Naive thymus-derived CD4-positive, alpha-beta T cell (primary cell): ENCODE measurements around the gene TMEM88. TPM values are rescaled to one million over a fixed set of nuclear protein-coding genes. Genes with fewer than 3 reads are reported as not detected.

Experiments used
- ATAC-seq: fragments of 150-1000 bp; cut with Tn5 transposase; 2 replicates; pipeline ENCODE4 v1.10.0; 2021; ENCODE audit warnings: mild to moderate bottlenecking, moderate library complexity
- CTCF ChIA-PET: fragments of 350-600 bp; sonication (Branson Sonifier 250); formaldehyde crosslinking; loops from one replicate; lab custom pipeline; 2021; ENCODE audit warnings: antibody characterized with exemption; lab: Charles Lee
- POLR2A ChIA-PET: fragments of 350-600 bp; sonication (Branson Sonifier 250); formaldehyde crosslinking; loops from one replicate; lab custom pipeline; 2021; ENCODE audit warnings: antibody characterized with exemption, inconsistent platforms; lab: Charles Lee
- DNase-seq, 9 donors: peaks; one replicate each; pipeline versions ENCODE4 v3.0.0 to v3.0.0-alpha.2; 2020 to 2022; ENCODE audit warnings: mixed read lengths in 1 of 9
- H3K27ac ChIP-seq: one replicate; pipeline ENCODE4 v1.7.0; 2013; ENCODE audit warnings: mild to moderate bottlenecking, low read depth, low read length, moderate library complexity
- H3K27me3 ChIP-seq, 2 donors: one replicate each; pipeline ENCODE4 v1.7.0; 2013; ENCODE audit warnings: low read length in 2 of 2, mild to moderate bottlenecking in 2 of 2, moderate library complexity in 2 of 2; ENCODE audit not compliant: control insufficient read depth in 2 of 2, insufficient read depth in 2 of 2
- H3K36me3 ChIP-seq, 3 experiments: 1 replicate in 2 of 3; 2 replicates in 1 of 3; pipeline ENCODE4 v1.7.0; 2013; ENCODE audit warnings: low read length in 3 of 3, mild to moderate bottlenecking in 3 of 3, moderate library complexity in 1 of 3; ENCODE audit not compliant: insufficient read depth in 3 of 3, control insufficient read depth in 2 of 3
- H3K4me1 ChIP-seq, 2 donors: one replicate each; pipeline ENCODE4 v1.7.0; 2013; ENCODE audit warnings: low read length in 2 of 2, mild to moderate bottlenecking in 2 of 2, moderate library complexity in 1 of 2; ENCODE audit not compliant: control insufficient read depth in 2 of 2, insufficient read depth in 2 of 2
- H3K4me3 ChIP-seq: 2 replicates; pipeline ENCODE4 v1.7.0; 2013; ENCODE audit warnings: mild to moderate bottlenecking, low read length
- H3K9me3 ChIP-seq, 3 experiments: 1 replicate in 2 of 3; 2 replicates in 1 of 3; pipeline ENCODE4 v1.7.0; 2013; ENCODE audit warnings: low read length in 3 of 3; ENCODE audit not compliant: control insufficient read depth in 2 of 3
- H3K27ac Mint-ChIP-seq, 9 donors: one replicate each; pipeline ENCODE4 v1.8.0; 2020 to 2022; ENCODE audit warnings: mixed read lengths in 9 of 9, mild to moderate bottlenecking in 8 of 9, moderate library complexity in 5 of 9, inconsistent platforms in 2 of 9
- H3K27me3 Mint-ChIP-seq, 5 donors: one replicate each; pipeline ENCODE4 v1.8.0; 2021 to 2022; ENCODE audit warnings: mixed read lengths in 5 of 5, mild to moderate bottlenecking in 1 of 5
- H3K36me3 Mint-ChIP-seq, 5 donors: one replicate each; pipeline ENCODE4 v1.8.0; 2020 to 2022; ENCODE audit warnings: mixed read lengths in 5 of 5, mild to moderate bottlenecking in 3 of 5, inconsistent platforms in 1 of 5
- H3K4me1 Mint-ChIP-seq, 7 donors: one replicate each; pipeline ENCODE4 v1.8.0; 2020 to 2022; ENCODE audit warnings: mixed read lengths in 7 of 7, mild to moderate bottlenecking in 3 of 7, inconsistent platforms in 1 of 7
- H3K4me3 Mint-ChIP-seq, 10 donors: one replicate each; pipeline ENCODE4 v1.8.0; 2020 to 2022; ENCODE audit warnings: mild to moderate bottlenecking in 10 of 10, mixed read lengths in 10 of 10, moderate library complexity in 6 of 10, inconsistent platforms in 2 of 10
- H3K9me3 Mint-ChIP-seq, 11 donors: one replicate each; pipeline ENCODE4 v1.8.0; 2020 to 2022; ENCODE audit warnings: mixed read lengths in 11 of 11, mild to moderate bottlenecking in 4 of 11, inconsistent platforms in 1 of 11, moderate library complexity in 1 of 11
- intact Hi-C, 2 donors: fragments of 100-400 bp; cut with micrococcal nuclease; formaldehyde crosslinking; loops; one replicate each; pipeline ENCODE4 v1.15.1; 2023
- polyA plus RNA-seq, 2 donors: library from polyadenylated mRNA; unstranded; fragments of 300-500 nt; fragmentation: Illumina TruSeq; gene quantifications; one replicate each; pipeline ENCODE4 v1.2.3, GENCODE V29; 2021
- total RNA-seq, 6 experiments: library from RNA in 5 of 6; stranded (reverse) in 5 of 6; gene quantifications; 1 replicate in 5 of 6; 2 replicates in 1 of 6; pipeline ENCODE4 v1.2.3 and lab custom pipeline; 2021 to 2026

TMEM88 gene
- total and polyA plus RNA-seq, 7 experiments from 2014 or later, result 0.70 to 32.7 (median 11.6) TPM; not detected in 2

DNA sequence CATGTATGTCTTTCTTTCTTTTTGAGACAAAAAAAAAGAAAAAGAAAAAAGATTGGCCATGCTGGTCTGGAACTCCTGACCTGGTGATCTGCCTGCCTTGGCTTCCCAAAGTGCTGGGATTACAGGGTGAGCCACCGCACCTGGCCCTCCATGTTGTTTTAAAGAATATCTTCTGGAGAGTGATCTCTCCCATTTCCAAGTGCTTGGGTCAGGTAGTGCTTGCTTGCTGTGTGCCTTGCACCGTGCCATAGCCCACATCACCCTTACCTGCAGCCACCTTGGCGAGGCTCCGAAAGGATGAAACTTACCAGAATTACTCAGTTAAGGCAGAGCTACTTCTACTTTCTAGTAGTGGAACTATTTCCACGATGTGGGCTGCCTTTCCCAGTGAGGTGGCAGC, 39.9 kb upstream of the TMEM88 start:
- Mint-ChIP-seq H3K27me3 (peaks cover 0 to 4% (median 0%) of the 10 kb centered on the region in 5 donors), H3K9me3 (no peaks in the 10 kb centered on the region), H3K36me3 (no peaks in the 10 kb centered on the region), H3K27ac (no peak overlapping the region), H3K4me1 (peaks cover 0 to 10% (median 8%) of the 10 kb centered on the region in 7 donors), H3K4me3 (no peak overlapping the region)
- ChIA-PET POLR2A (no interaction called here), CTCF (no interaction called here)
- no peak overlapping the region for H3K27ac ChIP-seq
- ATAC-seq (no peak), DNase-seq (no peak)
- intact Hi-C loops, result no loop called here
- H3K9me3 ChIP-seq, result no peaks in the 10 kb centered on the region
- H3K4me1 ChIP-seq, result peaks cover 0 to 4% of the 10 kb centered on the region in 2 donors
- no peak overlapping the region for H3K4me3 ChIP-seq
- no peaks in the 10 kb centered on the region for H3K36me3 ChIP-seq
- no peaks in the 10 kb centered on the region for H3K27me3 ChIP-seq

DNA sequence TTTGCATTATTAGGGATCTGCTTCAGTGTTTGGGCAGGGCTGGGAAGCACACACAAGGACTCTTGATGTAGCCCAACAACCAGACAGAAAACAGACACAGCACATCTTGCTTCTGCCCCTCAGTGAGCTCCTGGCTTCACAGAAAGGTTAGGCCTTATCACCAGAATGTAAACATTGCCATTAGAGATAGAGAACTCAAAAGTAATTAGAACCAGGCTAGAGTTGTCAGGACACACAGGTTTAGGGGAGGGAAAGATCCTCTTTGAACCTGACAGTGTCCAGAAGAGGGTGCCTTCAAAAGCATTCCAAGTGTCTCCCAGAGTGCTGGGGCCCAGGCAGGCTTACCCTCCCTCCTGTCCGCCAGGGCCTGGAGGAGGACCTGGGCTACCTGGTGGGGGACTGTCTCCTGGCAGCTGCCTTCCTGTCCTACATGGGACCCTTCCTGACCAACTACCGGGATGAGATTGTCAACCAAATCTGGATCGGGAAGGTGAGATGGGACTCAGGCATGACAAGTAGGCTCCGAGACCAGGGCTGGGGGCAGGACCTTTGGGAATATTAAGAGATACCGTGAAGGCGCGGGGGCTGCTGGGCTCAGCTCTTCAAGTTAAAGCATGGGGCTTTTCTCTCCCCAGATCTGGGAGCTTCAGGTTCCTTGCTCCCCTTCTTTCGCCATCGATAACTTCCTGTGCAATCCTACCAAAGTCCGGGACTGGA, 37.8 kb upstream of the TMEM88 start:
- Mint-ChIP-seq H3K4me1 (no peaks in the 10 kb centered on the region), H3K9me3 (no peaks in the 10 kb centered on the region), H3K36me3 (no peaks in the 10 kb centered on the region), H3K4me3 (no peak overlapping the region), H3K27ac (no peak overlapping the region), H3K27me3 (peaks cover 0 to 4% (median 0%) of the 10 kb centered on the region in 5 donors)
- no peak overlapping the region for H3K4me3 ChIP-seq
- no peak overlapping the region for H3K27ac ChIP-seq
- no peaks in the 10 kb centered on the region for H3K36me3 ChIP-seq
- ATAC-seq, result no peak
- ChIA-PET CTCF (interaction anchor here (0.8 to 1.3 kb wide), 2 partner anchors 16 to 172 kb away, joined by 3 to 4 read pairs; no protein-coding TSS in a partner anchor), POLR2A (no interaction called here)
- intact Hi-C loops, result no loop called here
- H3K4me1 ChIP-seq, result no peaks in the 10 kb centered on the region
- H3K27me3 ChIP-seq, result no peaks in the 10 kb centered on the region
- DNase-seq, result no peak
- H3K9me3 ChIP-seq, result no peaks in the 10 kb centered on the region

DNA sequence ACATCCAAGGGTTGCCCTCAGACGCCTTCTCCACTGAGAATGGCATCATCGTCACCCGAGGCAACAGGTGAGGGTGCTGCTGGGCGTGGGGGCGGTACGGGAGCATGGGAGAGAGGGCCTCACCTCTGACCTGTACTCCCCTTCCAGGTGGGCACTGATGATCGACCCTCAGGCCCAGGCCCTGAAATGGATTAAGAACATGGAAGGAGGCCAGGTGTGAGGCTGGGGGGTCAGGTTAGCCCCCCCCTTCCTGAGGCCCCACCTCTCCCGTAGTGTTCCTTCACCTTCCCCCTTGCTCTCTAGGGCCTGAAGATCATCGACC, 37.3 kb upstream of the TMEM88 start:
- H3K27ac Mint-ChIP-seq, result no peak overlapping the region
- CTCF ChIA-PET, result no interaction called here
- intact Hi-C loops, result no loop called here

DNA sequence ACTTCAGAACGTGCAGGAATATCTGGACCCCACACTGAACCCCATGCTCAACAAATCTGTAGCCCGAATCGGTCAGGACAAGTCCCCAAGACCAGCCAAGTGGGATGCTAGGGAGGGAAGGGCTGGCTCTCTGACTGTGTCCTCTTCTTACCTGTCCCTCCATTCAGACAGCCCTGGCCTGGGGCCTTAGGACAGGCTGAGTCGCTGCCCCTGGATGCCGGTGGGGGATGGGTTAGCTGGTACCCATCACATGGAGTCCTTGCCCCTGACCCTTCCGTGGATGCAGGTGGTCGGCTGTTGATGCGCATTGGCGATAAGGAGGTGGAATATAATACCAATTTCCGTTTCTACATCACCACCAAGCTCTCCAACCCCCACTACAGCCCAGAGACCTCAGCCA, 36.8 kb upstream of the TMEM88 start:
- ATAC-seq, result no peak
- Mint-ChIP-seq H3K27me3 (peaks cover 0 to 4% (median 0%) of the 10 kb centered on the region in 5 donors), H3K4me1 (peaks cover 0 to 5% (median 0%) of the 10 kb centered on the region in 7 donors), H3K36me3 (no peaks in the 10 kb centered on the region), H3K9me3 (no peaks in the 10 kb centered on the region), H3K27ac (no peak overlapping the region), H3K4me3 (no peak overlapping the region)
- Histone ChIP-seq H3K4me3 (no peak overlapping the region), H3K36me3 (no peaks in the 10 kb centered on the region), H3K4me1 (no peaks in the 10 kb centered on the region), H3K27me3 (no peaks in the 10 kb centered on the region), H3K9me3 (no peaks in the 10 kb centered on the region), H3K27ac (no peak overlapping the region)
- CTCF ChIA-PET, result interaction anchor here (0.6 kb wide), 1 partner anchor 10 kb away, joined by 4 read pairs; no protein-coding TSS in a partner anchor
- intact Hi-C loops, result no loop called here
- POLR2A ChIA-PET, result no interaction called here
- DNase-seq, result no peak

More for the DNA sequence above, 37.3 kb upstream of the TMEM88 start:
- no peaks in the 10 kb centered on the region for H3K36me3 ChIP-seq
- H3K4me1 Mint-ChIP-seq, result peaks cover 0 to 3% (median 0%) of the 10 kb centered on the region in 7 donors
- H3K4me3 ChIP-seq, result no peak overlapping the region
- POLR2A ChIA-PET, result no interaction called here
- no peaks in the 10 kb centered on the region for H3K36me3 Mint-ChIP-seq
- H3K9me3 ChIP-seq, result no peaks in the 10 kb centered on the region
- no peak for DNase-seq
- no peak overlapping the region for H3K27ac ChIP-seq
- no peaks in the 10 kb centered on the region for H3K27me3 ChIP-seq
- no peaks in the 10 kb centered on the region for H3K9me3 Mint-ChIP-seq
- no peak overlapping the region for H3K4me3 Mint-ChIP-seq
- no peak for ATAC-seq
- peaks cover 0 to 4% (median 0%) of the 10 kb centered on the region in 5 donors for H3K27me3 Mint-ChIP-seq
- H3K4me1 ChIP-seq, result no peaks in the 10 kb centered on the region

DNA sequence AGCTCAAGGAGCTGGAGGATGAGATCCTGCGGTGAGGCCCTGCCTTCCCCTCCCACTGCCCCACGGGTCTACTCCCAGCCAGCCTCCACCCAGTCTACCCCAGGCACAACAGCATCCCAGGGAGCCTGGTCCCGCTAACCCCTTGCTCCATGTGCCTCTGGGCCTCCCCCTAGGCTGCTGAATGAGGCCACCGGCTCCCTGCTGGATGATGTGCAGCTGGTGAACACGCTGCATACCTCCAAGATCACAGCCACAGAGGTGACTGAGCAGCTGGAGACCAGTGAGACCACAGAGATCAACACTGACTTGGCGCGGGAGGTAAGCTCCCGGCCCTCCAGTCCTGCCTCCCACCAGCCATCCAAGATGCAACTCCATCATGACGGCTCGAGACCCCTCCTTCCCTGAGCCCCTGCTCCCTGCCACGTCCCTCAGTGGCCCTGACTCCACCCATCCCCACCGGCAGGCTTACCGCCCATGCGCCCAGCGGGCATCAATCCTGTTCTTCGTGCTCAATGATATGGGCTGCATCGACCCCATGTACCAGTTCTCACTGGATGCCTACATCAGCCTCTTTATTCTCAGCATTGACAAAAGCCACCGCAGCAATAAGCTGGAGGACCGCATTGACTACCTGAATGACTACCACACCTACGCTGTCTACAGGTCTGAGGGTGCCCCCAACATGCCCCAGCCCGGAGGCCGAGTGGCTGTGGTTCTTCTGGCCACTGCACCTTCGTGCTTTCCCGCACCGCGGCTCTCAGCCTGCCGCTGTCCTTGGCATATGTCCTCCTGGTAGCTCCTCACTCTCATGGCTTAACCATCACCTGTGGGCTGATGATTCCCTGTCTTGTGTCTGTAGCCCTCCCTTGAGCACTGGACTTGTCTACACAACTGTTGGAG, 35.9 kb upstream of the TMEM88 start:
- Histone ChIP-seq H3K36me3 (no peaks in the 10 kb centered on the region), H3K4me1 (no peaks in the 10 kb centered on the region), H3K27me3 (no peaks in the 10 kb centered on the region), H3K27ac (no peak overlapping the region), H3K9me3 (no peaks in the 10 kb centered on the region), H3K4me3 (no peak overlapping the region)
- no peak for ATAC-seq
- ChIA-PET CTCF (interaction anchor here (0.6 kb wide), 2 partner anchors 9 to 13 kb away, joined by 3 to 4 read pairs; no protein-coding TSS in a partner anchor), POLR2A (no interaction called here)
- no peaks in the 10 kb centered on the region for H3K36me3 Mint-ChIP-seq
- no peak overlapping the region for H3K4me3 Mint-ChIP-seq
- H3K27ac Mint-ChIP-seq, result no peak overlapping the region
- intact Hi-C loops, result no loop called here
- peaks cover 0 to 4% (median 0%) of the 10 kb centered on the region in 5 donors for H3K27me3 Mint-ChIP-seq
- no peaks in the 10 kb centered on the region for H3K9me3 Mint-ChIP-seq
- DNase-seq, result no peak
- peaks cover 0 to 5% (median 0%) of the 10 kb centered on the region in 7 donors for H3K4me1 Mint-ChIP-seq

DNA sequence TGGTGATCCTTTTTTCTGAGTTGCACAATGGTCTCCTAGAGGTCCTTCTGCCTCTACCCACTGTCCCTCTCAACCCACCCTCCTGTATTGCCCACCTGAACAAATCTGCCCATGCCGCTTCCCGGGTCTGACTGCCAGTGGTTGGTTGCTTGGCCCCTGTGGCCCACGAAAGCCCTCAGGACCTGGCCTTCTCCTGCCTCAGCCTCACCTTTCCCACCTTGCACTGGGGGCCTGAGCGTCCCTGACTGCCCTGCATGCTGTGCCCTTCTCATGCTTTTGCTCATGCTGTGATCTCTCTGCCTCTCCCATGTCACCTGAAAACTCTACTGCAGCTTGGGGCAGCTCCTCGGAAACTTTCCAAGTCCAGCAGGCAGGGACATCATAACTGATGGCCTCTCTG, 34.6 kb upstream of the TMEM88 start:
- ATAC-seq (no peak), DNase-seq (no peak)
- H3K9me3 ChIP-seq, result no peaks in the 10 kb centered on the region
- no peaks in the 10 kb centered on the region for H3K36me3 ChIP-seq
- H3K9me3 Mint-ChIP-seq, result no peaks in the 10 kb centered on the region
- intact Hi-C loops, result loop anchor here in 1 of 2 donors (10.0 kb wide), 1 partner anchor 75 kb away; no protein-coding TSS in a partner anchor
- ChIA-PET POLR2A (interaction anchor here (1.0 kb wide), 1 partner anchor 15 kb away, joined by 3 read pairs; no protein-coding TSS in a partner anchor), CTCF (interaction anchor here (2.0 kb wide), 1 partner anchor 18 kb away, joined by 5 read pairs; no protein-coding TSS in a partner anchor)
- H3K36me3 Mint-ChIP-seq, result no peaks in the 10 kb centered on the region
- H3K4me1 Mint-ChIP-seq, result peaks cover 0 to 5% (median 0%) of the 10 kb centered on the region in 7 donors
- no peaks in the 10 kb centered on the region for H3K4me1 ChIP-seq
- H3K27me3 Mint-ChIP-seq, result peaks cover 0 to 5% (median 0%) of the 10 kb centered on the region in 5 donors
- no peak overlapping the region for H3K4me3 Mint-ChIP-seq
- no peaks in the 10 kb centered on the region for H3K27me3 ChIP-seq
- H3K4me3 ChIP-seq, result no peak overlapping the region
- no peak overlapping the region for H3K27ac ChIP-seq
- H3K27ac Mint-ChIP-seq, result no peak overlapping the region
